ENCODE data around the gene PEPD. TPM values are rescaled to one million over a fixed set of nuclear protein-coding genes. Genes with fewer than 3 reads are reported as not detected.

Gene PEPD
- total RNA-seq, 1 experiment from 2014 or later: 83.1 TPM

DNA sequence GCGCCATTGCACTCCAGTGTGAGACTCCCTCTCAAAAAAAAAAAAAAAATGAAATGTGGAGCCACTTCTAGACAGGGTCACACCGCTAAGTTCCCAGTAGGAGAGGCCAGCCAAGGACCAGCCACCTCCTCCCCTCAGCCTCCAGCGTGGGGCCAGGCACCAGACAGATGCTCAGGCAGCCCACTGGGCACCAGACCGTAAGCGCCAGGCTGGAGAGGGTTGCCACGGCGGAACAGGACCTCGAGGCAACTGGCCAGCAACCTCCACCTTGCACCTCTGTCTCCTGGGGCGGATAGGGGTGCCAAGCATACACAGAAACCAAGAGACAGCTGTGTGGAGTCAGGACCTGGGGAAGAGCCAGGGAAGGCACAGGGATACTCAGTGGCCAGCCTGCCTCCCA lies 3.7 kb downstream of the PEPD start:
- POLR2A ChIA-PET: no interaction called here
- Mint-ChIP-seq H3K27ac (no peak overlapping the region), H3K36me3 (no peaks in the 10 kb centered on the region), H3K9me3 (no peaks in the 10 kb centered on the region), H3K4me3 (no peak overlapping the region), H3K4me1 (peaks cover 29% of the 10 kb centered on the region), H3K27me3 (ENCODE audit: low read depth) (no peaks in the 10 kb centered on the region; the same call in 1 of the 2 replicates)
- TF ChIP-seq, protein P1, sequence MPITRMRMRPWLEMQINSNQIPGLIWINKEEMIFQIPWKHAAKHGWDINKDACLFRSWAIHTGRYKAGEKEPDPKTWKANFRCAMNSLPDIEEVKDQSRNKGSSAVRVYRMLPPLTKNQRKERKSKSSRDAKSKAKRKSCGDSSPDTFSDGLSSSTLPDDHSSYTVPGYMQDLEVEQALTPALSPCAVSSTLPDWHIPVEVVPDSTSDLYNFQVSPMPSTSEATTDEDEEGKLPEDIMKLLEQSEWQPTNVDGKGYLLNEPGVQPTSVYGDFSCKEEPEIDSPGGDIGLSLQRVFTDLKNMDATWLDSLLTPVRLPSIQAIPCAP (CRISPR knock-in tag; IDR thresholded peaks at IDR 0.05): no peak
- TF ChIP-seq, protein P2, sequence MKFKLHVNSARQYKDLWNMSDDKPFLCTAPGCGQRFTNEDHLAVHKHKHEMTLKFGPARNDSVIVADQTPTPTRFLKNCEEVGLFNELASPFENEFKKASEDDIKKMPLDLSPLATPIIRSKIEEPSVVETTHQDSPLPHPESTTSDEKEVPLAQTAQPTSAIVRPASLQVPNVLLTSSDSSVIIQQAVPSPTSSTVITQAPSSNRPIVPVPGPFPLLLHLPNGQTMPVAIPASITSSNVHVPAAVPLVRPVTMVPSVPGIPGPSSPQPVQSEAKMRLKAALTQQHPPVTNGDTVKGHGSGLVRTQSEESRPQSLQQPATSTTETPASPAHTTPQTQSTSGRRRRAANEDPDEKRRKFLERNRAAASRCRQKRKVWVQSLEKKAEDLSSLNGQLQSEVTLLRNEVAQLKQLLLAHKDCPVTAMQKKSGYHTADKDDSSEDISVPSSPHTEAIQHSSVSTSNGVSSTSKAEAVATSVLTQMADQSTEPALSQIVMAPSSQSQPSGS (CRISPR knock-in tag; IDR thresholded peaks at IDR 0.05; ENCODE audit: borderline replicate concordance, low read depth): no peak
- no peak for TF ChIP-seq ZNF416 (CRISPR knock-in tag; IDR thresholded peaks at IDR 0.05)
- TF ChIP-seq FOXK1 (CRISPR knock-in tag; IDR thresholded peaks at IDR 0.05): no peak
- no peak for TF ChIP-seq RELA (CRISPR knock-in tag; IDR thresholded peaks at IDR 0.05; ENCODE audit: borderline replicate concordance)
- no peak for TF ChIP-seq ZBTB21 (CRISPR knock-in tag; IDR thresholded peaks at IDR 0.05; ENCODE audit: borderline replicate concordance)
- TF ChIP-seq, protein P3, sequence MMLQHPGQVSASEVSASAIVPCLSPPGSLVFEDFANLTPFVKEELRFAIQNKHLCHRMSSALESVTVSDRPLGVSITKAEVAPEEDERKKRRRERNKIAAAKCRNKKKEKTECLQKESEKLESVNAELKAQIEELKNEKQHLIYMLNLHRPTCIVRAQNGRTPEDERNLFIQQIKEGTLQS (CRISPR knock-in tag; conservative IDR thresholded peaks at IDR 0.05): no peak
- TF ChIP-seq TEAD1 (CRISPR knock-in tag; IDR thresholded peaks at IDR 0.05): no peak
- no peak for TF ChIP-seq KAT7 (CRISPR knock-in tag; IDR thresholded peaks at IDR 0.05; ENCODE audit: borderline replicate concordance)
- no peak for TF ChIP-seq CREB1 (CRISPR knock-in tag; IDR thresholded peaks at IDR 0.05)
- TF ChIP-seq OVOL2 (CRISPR knock-in tag; IDR thresholded peaks at IDR 0.05; ENCODE audit: borderline replicate concordance): no peak
- TF ChIP-seq ZNF671 (CRISPR knock-in tag; IDR thresholded peaks at IDR 0.05): no peak
- no peak for TF ChIP-seq JAZF1 (CRISPR knock-in tag; IDR thresholded peaks at IDR 0.05)
- TF ChIP-seq, protein P4, sequence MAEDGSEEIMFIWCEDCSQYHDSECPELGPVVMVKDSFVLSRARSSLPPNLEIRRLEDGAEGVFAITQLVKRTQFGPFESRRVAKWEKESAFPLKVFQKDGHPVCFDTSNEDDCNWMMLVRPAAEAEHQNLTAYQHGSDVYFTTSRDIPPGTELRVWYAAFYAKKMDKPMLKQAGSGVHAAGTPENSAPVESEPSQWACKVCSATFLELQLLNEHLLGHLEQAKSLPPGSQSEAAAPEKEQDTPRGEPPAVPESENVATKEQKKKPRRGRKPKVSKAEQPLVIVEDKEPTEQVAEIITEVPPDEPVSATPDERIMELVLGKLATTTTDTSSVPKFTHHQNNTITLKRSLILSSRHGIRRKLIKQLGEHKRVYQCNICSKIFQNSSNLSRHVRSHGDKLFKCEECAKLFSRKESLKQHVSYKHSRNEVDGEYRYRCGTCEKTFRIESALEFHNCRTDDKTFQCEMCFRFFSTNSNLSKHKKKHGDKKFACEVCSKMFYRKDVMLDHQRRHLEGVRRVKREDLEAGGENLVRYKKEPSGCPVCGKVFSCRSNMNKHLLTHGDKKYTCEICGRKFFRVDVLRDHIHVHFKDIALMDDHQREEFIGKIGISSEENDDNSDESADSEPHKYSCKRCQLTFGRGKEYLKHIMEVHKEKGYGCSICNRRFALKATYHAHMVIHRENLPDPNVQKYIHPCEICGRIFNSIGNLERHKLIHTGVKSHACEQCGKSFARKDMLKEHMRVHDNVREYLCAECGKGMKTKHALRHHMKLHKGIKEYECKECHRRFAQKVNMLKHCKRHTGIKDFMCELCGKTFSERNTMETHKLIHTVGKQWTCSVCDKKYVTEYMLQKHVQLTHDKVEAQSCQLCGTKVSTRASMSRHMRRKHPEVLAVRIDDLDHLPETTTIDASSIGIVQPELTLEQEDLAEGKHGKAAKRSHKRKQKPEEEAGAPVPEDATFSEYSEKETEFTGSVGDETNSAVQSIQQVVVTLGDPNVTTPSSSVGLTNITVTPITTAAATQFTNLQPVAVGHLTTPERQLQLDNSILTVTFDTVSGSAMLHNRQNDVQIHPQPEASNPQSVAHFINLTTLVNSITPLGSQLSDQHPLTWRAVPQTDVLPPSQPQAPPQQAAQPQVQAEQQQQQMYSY (CRISPR knock-in tag; IDR thresholded peaks at IDR 0.05): no peak
- TF ChIP-seq PRRX2 (CRISPR knock-in tag; IDR thresholded peaks at IDR 0.05): no peak
- TF ChIP-seq, protein P5, sequence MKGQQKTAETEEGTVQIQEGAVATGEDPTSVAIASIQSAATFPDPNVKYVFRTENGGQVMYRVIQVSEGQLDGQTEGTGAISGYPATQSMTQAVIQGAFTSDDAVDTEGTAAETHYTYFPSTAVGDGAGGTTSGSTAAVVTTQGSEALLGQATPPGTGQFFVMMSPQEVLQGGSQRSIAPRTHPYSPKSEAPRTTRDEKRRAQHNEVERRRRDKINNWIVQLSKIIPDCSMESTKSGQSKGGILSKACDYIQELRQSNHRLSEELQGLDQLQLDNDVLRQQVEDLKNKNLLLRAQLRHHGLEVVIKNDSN (CRISPR knock-in tag; IDR thresholded peaks at IDR 0.05): no peak
- DNase-seq (ENCODE audit: low spot score): no peak
- CTCF ChIA-PET: no interaction called here
- ATAC-seq: no peak

DNA sequence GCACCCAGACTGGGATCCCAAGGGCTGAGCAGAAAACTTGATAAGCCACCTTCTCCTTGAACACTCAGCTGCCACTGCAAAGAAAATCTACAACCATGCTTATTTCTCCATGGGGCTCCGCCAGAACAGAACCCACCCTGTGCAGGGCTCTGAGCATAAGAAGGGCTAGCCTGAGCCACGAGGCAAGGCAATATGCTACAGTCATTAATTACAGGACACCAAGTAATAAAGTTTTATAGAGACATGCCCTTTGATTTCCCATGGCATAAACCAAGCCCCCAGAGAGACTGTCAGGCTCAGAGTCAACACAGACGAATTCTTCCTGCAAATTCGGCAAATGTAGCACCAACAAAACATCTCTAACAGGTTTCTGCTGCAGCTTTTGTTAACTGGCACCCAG lies 5.7 kb downstream of the PEPD start:
- Mint-ChIP-seq H3K27me3 (ENCODE audit: low read depth) (no peaks in the 10 kb centered on the region; the same call in 1 of the 2 replicates), H3K4me3 (no peak overlapping the region), H3K27ac (no peak overlapping the region), H3K9me3 (no peaks in the 10 kb centered on the region), H3K4me1 (peaks cover 27% of the 10 kb centered on the region), H3K36me3 (no peaks in the 10 kb centered on the region)
- CTCF ChIA-PET: no interaction called here
- no peak for ATAC-seq
- POLR2A ChIA-PET: no interaction called here
- no peak for DNase-seq (ENCODE audit: low spot score)
- TF ChIP-seq, protein P1 (CRISPR knock-in tag; IDR thresholded peaks at IDR 0.05): no peak
- no peak for TF ChIP-seq ZBTB21 (CRISPR knock-in tag; IDR thresholded peaks at IDR 0.05; ENCODE audit: borderline replicate concordance)
- TF ChIP-seq, protein P6, sequence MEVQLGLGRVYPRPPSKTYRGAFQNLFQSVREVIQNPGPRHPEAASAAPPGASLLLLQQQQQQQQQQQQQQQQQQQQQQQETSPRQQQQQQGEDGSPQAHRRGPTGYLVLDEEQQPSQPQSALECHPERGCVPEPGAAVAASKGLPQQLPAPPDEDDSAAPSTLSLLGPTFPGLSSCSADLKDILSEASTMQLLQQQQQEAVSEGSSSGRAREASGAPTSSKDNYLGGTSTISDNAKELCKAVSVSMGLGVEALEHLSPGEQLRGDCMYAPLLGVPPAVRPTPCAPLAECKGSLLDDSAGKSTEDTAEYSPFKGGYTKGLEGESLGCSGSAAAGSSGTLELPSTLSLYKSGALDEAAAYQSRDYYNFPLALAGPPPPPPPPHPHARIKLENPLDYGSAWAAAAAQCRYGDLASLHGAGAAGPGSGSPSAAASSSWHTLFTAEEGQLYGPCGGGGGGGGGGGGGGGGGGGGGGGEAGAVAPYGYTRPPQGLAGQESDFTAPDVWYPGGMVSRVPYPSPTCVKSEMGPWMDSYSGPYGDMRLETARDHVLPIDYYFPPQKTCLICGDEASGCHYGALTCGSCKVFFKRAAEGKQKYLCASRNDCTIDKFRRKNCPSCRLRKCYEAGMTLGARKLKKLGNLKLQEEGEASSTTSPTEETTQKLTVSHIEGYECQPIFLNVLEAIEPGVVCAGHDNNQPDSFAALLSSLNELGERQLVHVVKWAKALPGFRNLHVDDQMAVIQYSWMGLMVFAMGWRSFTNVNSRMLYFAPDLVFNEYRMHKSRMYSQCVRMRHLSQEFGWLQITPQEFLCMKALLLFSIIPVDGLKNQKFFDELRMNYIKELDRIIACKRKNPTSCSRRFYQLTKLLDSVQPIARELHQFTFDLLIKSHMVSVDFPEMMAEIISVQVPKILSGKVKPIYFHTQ (CRISPR knock-in tag; IDR thresholded peaks at IDR 0.05): no peak
- TF ChIP-seq ELF4 (CRISPR knock-in tag; IDR thresholded peaks at IDR 0.05; ENCODE audit: low read depth): no peak
- TF ChIP-seq NR2C2 (CRISPR knock-in tag; IDR thresholded peaks at IDR 0.05): no peak
- no peak for TF ChIP-seq FOXP1 (CRISPR knock-in tag; IDR thresholded peaks at IDR 0.05; ENCODE audit: borderline replicate concordance)
- TF ChIP-seq, protein P5 (CRISPR knock-in tag; IDR thresholded peaks at IDR 0.05): no peak
- TF ChIP-seq NR3C1 (CRISPR knock-in tag; conservative IDR thresholded peaks at IDR 0.05; ENCODE audit: low read depth): no peak
- no peak for TF ChIP-seq ETV6 (CRISPR knock-in tag; IDR thresholded peaks at IDR 0.05)
- TF ChIP-seq ATF1 (CRISPR knock-in tag; IDR thresholded peaks at IDR 0.05): no peak
- TF ChIP-seq NFATC4 (CRISPR knock-in tag; IDR thresholded peaks at IDR 0.05): no peak
- no peak for TF ChIP-seq RELA (CRISPR knock-in tag; IDR thresholded peaks at IDR 0.05; ENCODE audit: borderline replicate concordance)

Data from WTC11 (cell line).